Subcutaneous adipose tissue (tissue), 4 donors: ENCODE measurements around the gene UTP3. TPM values are rescaled to one million over a fixed set of nuclear protein-coding genes. Genes with fewer than 3 reads are reported as not detected.

Experiments
- total RNA-seq, 4 donors: library from RNA; depleted of rRNA; stranded (reverse); fragments of >200 nt; gene quantifications; one replicate each; pipeline ENCODE4 v1.1.0, GENCODE V29; 2016
- TF ChIP-seq, protein P1 (sequence below): fragments of 450-650 bp; IDR thresholded peaks from one replicate; pipeline ENCODE4 v1.5.1; 2016; ENCODE audit warnings: low read depth, mild to moderate bottlenecking, control low read depth, antibody characterized with exemption, moderate library complexity

Gene UTP3, protein sequence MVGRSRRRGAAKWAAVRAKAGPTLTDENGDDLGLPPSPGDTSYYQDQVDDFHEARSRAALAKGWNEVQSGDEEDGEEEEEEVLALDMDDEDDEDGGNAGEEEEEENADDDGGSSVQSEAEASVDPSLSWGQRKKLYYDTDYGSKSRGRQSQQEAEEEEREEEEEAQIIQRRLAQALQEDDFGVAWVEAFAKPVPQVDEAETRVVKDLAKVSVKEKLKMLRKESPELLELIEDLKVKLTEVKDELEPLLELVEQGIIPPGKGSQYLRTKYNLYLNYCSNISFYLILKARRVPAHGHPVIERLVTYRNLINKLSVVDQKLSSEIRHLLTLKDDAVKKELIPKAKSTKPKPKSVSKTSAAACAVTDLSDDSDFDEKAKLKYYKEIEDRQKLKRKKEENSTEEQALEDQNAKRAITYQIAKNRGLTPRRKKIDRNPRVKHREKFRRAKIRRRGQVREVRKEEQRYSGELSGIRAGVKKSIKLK
- total RNA-seq, result 10 to 100 TPM; 12.2 to 26.1 (median 16.1) TPM

DNA sequence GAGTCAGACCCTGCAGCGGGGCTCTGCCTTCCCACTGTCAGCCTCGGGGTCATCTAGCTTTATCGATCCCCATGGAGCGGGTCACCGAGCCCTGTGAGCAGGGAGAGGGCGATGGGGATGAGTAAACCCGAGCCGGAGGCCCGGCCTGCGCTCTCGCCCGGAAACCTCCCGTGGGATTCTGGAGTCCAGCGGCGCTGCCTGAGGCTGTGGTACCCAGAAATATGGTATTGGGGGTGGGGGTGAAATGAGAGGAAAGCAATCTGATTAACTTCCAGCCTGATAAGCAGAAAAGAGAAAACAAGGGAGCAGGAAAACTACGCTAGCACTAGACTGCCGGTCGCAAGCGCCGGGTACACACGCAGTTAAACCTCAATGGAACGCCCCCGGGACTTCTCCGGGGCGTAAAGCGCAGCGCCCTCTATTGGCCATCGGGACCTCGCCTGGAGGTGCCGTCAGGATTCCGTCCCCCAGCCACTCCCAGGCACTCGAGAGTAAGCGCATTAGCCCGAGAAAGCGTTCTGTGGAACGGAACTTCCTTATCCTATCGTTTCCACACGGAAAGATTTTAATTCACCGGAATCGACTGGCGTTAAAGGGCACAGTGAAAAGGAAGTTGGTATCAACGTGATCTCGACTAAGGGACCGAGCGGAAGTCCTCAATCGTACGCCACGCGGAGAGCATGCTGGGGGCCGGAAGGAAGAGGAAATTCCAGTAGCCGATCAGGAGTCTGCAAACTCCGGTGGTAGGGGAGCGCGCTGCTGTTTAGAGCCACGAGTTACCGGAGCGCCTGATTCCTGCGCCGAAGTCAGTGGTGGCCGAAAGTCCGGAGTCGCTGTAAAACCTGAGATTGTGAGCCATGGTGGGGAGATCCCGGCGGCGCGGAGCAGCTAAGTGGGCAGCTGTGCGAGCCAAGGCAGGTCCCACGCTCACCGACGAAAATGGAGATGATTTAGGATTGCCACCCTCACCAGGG is at the start of gene UTP3:
Gene UTP3 (plus strand): TSS at position 712 of the 974 bp plus-strand sequence. CDS start 146 bp downstream, at position 858.
- TF ChIP-seq, protein P1, sequence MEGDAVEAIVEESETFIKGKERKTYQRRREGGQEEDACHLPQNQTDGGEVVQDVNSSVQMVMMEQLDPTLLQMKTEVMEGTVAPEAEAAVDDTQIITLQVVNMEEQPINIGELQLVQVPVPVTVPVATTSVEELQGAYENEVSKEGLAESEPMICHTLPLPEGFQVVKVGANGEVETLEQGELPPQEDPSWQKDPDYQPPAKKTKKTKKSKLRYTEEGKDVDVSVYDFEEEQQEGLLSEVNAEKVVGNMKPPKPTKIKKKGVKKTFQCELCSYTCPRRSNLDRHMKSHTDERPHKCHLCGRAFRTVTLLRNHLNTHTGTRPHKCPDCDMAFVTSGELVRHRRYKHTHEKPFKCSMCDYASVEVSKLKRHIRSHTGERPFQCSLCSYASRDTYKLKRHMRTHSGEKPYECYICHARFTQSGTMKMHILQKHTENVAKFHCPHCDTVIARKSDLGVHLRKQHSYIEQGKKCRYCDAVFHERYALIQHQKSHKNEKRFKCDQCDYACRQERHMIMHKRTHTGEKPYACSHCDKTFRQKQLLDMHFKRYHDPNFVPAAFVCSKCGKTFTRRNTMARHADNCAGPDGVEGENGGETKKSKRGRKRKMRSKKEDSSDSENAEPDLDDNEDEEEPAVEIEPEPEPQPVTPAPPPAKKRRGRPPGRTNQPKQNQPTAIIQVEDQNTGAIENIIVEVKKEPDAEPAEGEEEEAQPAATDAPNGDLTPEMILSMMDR, result no peak

DNA sequence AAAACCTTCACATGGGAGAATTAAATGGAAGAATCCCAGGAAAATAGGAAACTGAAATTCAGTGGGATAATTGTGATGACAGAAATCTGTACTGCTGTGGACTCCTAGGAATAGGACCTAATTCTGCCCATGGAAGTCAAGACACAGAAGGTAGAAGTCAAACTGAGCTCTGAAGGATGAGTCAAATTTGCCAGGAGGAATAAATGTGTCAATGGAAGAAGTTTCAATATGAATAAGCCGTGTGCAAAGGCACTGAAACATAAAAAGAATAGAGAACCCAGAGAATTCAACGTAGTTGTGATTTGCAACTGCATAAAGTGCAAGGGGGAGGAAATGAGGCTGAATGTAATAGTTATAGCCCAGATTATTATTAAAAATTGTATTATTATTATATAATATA is 48.1 kb upstream of the UTP3 start:
- TF ChIP-seq, protein P1, result no peak

DNA sequence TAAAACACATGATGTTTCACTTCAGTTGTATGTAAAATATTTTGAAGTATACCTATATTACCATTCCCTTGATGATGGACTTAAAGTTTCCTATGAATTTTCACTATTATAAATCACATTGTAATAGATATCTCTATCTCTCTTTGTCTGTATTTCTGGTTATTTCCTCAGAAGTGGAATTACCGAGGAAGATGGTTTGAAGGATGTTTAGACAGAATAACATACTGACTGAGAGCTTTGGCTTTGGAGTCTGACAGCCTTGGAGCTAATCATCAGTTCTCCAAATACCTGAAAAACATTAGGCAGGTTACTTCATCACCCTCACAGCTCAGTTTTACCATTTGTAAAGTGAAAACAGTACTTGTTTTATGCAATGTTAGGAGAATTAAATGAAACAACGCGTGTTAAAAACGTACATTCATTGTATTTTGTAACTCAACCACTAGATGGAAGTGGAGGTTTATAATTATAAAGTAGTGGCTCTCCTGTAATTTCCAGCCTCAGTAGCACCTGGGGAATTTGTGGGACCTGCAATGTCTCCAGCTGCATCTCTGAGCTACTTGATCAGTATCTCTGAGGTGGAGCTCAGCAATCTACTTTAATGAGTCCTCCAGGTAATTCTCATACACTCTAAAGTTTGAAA is 36.3 kb upstream of the UTP3 start:
- TF ChIP-seq, protein P1, result no peak

DNA sequence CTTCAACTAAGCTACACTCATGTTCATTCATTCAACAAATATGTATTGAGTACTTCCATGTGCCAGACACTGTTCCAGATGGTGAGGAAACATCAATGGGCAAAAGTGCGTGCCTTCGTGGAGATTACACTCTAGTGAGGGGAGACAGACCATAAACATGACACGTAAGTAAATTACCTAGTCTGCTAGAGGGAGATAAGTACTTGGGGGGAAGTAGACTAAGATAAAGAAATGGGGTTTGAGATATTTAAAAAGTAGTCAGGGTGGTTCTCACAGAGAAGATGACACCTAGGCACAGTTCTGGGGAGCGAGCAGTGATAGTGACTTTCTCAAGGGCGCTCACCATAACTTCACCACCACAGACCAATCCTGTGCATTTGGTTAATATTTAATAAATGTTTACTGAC is 33.7 kb upstream of the UTP3 start:
- TF ChIP-seq, protein P1, result no peak

DNA sequence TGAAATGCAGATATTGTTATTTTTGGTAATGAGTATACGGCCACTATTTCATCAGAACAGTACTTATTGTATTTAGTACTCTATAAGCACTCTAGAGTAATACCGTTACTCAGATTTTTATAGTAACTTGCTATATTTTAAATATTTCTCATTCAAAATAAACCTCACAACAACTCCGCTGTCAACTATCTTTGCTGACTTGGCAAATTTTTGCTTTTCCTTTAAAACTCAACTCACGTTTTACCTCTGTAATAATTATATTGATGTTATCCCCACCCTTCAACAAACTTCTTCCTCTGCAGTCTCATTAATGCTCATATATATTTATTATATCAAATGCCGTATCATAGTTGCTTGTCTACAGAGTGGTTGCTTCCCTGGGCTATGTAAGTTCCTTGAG is 31.0 kb upstream of the UTP3 start:
- TF ChIP-seq, protein P1, result no peak

DNA sequence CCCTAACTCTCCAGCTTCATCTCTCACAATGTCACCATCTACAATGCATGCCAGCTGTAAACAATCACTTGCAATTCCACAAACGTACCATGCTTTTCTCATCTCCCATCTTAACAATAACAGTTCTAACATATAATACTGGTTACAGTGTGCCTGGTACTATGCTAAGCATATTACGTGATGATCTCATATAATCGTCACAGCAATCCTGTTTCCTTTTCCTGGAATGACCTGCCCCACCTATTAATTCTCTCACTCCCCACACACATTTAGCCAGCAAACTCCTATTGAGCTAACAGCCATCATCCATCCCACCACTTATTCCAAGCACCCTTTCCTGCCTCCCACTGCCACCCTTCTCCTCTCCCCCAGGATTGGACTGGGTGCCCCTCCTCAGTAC is 29.9 kb upstream of the UTP3 start:
- TF ChIP-seq, protein P1, result no peak
